H1 (cell line): Measurements from ENCODE around the gene LILRB1. TPM values are rescaled to one million over a fixed set of nuclear protein-coding genes. Genes with fewer than 3 reads are reported as not detected.

Experiments used
- CTCF ChIA-PET: fragments of 300-600 bp; sonication (Branson Sonifier 250); formaldehyde crosslinking; loops from one replicate; lab custom pipeline; 2021; ENCODE audit not compliant: partially characterized antibody; lab: Charles Lee
- POLR2A ChIA-PET: fragments of 300-600 bp; sonication (Branson Sonifier 250); formaldehyde crosslinking; loops from one replicate; lab custom pipeline; 2021; ENCODE audit warnings: inconsistent platforms; ENCODE audit not compliant: partially characterized antibody; lab: Charles Lee
- DNase-seq, 2 experiments: peaks; one replicate each; pipeline versions ENCODE4 v3.0.0 to v3.0.0-alpha.2; 2010 to 2022; ENCODE audit warnings: low spot score in 2 of 2, low read depth in 1 of 2, mixed read lengths in 1 of 2
- FAIRE-seq: peaks from 2 replicates; lab custom pipeline; 2011; peaks lifted over from hg19 to GRCh38; lab: Jason Lieb, UNC
- H2AFZ ChIP-seq: 2 replicates; pipeline ENCODE4 v1.8.1; 2012; ENCODE audit warnings: low read length, inconsistent platforms
- H2AK5ac ChIP-seq: 2 replicates; pipeline ENCODE4 v1.6.1; 2013; ENCODE audit warnings: low read depth, low read length
- H2BK120ac ChIP-seq: replicated peaks from 2 replicates; pipeline ENCODE3; 2013; ENCODE audit warnings: low read depth, low read length, inconsistent platforms
- H2BK12ac ChIP-seq: 2 replicates; pipeline ENCODE4 v1.6.1; 2013; ENCODE audit warnings: low read depth, low read length
- H2BK15ac ChIP-seq: 2 replicates; pipeline ENCODE4 v1.6.1; 2013; ENCODE audit warnings: low read length
- H2BK20ac ChIP-seq: 2 replicates; pipeline ENCODE4 v1.6.1; 2013; ENCODE audit warnings: low read length
- H2BK5ac ChIP-seq: 2 replicates; pipeline ENCODE4 v1.6.1; 2013; ENCODE audit warnings: low read depth, low read length
- H3K14ac ChIP-seq: 2 replicates; pipeline ENCODE4 v1.6.1; 2013; ENCODE audit warnings: inconsistent platforms; ENCODE audit not compliant: insufficient read length
- H3K18ac ChIP-seq: 2 replicates; pipeline ENCODE4 v1.6.1; 2013; ENCODE audit warnings: low read length; ENCODE audit errors: extremely low read depth
- H3K23ac ChIP-seq: 2 replicates; pipeline ENCODE4 v1.6.1; 2013; ENCODE audit warnings: inconsistent platforms; ENCODE audit not compliant: insufficient read length
- H3K23me2 ChIP-seq: 2 replicates; pipeline ENCODE4 v1.6.1; 2013; ENCODE audit warnings: low read depth, low read length
- H3K27ac ChIP-seq: 2 replicates; pipeline ENCODE4 v1.6.1; 2011; ENCODE audit warnings: low read depth, low read length, inconsistent platforms
- H3K27me3 ChIP-seq, 4 experiments: replicated peaks in 1 of 4; 1 replicate in 1 of 4; 2 replicates in 3 of 4; pipeline versions ENCODE4 v1.6.1 to v1.8.1; 2011 to 2013; ENCODE audit warnings: low read length in 3 of 4, mild to moderate bottlenecking in 3 of 4, inconsistent platforms in 2 of 4, mixed read lengths in 2 of 4, moderate library complexity in 1 of 4; ENCODE audit not compliant: control insufficient read depth in 3 of 4, insufficient read depth in 3 of 4; ENCODE audit errors: extremely low read depth in 1 of 4
- H3K36me3 ChIP-seq, 4 experiments: 2 replicates each; pipeline versions ENCODE4 v1.6.1 to v1.8.1; 2011 to 2013; ENCODE audit warnings: mild to moderate bottlenecking in 4 of 4, low read length in 3 of 4, moderate library complexity in 2 of 4, control low read depth in 1 of 4, inconsistent platforms in 1 of 4; ENCODE audit not compliant: insufficient read depth in 4 of 4, control insufficient read depth in 2 of 4
- H3K4ac ChIP-seq: replicated peaks from 2 replicates; pipeline ENCODE3; 2013; ENCODE audit warnings: low read length, low read depth, mixed read lengths, inconsistent platforms; ENCODE audit not compliant: insufficient read length
- H3K4me1 ChIP-seq, 4 experiments: replicated peaks in 1 of 4; 1 replicate in 1 of 4; 2 replicates in 3 of 4; pipeline versions ENCODE4 v1.6.1 to v1.8.1; 2011 to 2013; ENCODE audit warnings: low read length in 3 of 4, inconsistent platforms in 2 of 4, mixed read lengths in 1 of 4; ENCODE audit not compliant: insufficient read depth in 4 of 4, control insufficient read depth in 3 of 4
- H3K4me2 ChIP-seq, 2 experiments: 2 replicates each; pipeline versions ENCODE4 v1.6.1 to v1.8.1; 2011 to 2013; ENCODE audit warnings: low read depth in 2 of 2, low read length in 2 of 2, control low read depth in 1 of 2, inconsistent platforms in 1 of 2, mild to moderate bottlenecking in 1 of 2; ENCODE audit not compliant: insufficient read depth in 1 of 2
- H3K4me3 ChIP-seq, 4 experiments: fragments of 200-600, 300-600 bp in 1 of 4; sonication (generic), shearing (Covaris generic), sonication (Bioruptor Twin) in 1 of 4; 2 replicates each; pipeline versions ENCODE4 v1.5.1 to v1.8.1; 2011 to 2016; ENCODE audit warnings: low read length in 4 of 4, low read depth in 3 of 4, control low read depth in 2 of 4, inconsistent platforms in 2 of 4, mild to moderate bottlenecking in 2 of 4, mixed read lengths in 1 of 4, moderate library complexity in 1 of 4; ENCODE audit not compliant: insufficient read depth in 2 of 4; ENCODE audit errors: extremely low read depth in 1 of 4
- H3K56ac ChIP-seq: replicated peaks from 2 replicates; pipeline ENCODE3; 2013; ENCODE audit warnings: low read depth, mild to moderate bottlenecking, mixed read lengths, low read length, inconsistent platforms; ENCODE audit not compliant: insufficient read length
- H3K79me1 ChIP-seq: 2 replicates; pipeline ENCODE4 v1.6.1; 2013; ENCODE audit warnings: low read depth, low read length, control low read depth
- H3K79me2 ChIP-seq, 2 experiments: 2 replicates each; pipeline versions ENCODE4 v1.6.1 to v1.8.1; 2012 to 2013; ENCODE audit warnings: low read length in 2 of 2, mild to moderate bottlenecking in 2 of 2, inconsistent platforms in 1 of 2; ENCODE audit not compliant: insufficient read depth in 2 of 2, control insufficient read depth in 1 of 2
- H3K9ac ChIP-seq, 4 experiments: replicated peaks in 1 of 4; 1 replicate in 1 of 4; 2 replicates in 3 of 4; pipeline versions ENCODE4 v1.6.1 to v1.8.1; 2011 to 2013; ENCODE audit warnings: low read depth in 3 of 4, low read length in 3 of 4, control low read depth in 2 of 4, mild to moderate bottlenecking in 2 of 4, moderate library complexity in 2 of 4, inconsistent platforms in 1 of 4; ENCODE audit errors: extremely low read depth in 1 of 4
- H3K9me3 ChIP-seq, 2 experiments: 2 replicates each; pipeline versions ENCODE4 v1.6.1 to v1.8.1; 2012 to 2013; ENCODE audit warnings: mild to moderate bottlenecking in 2 of 2, moderate library complexity in 2 of 2, control low read depth in 1 of 2, inconsistent platforms in 1 of 2, low read depth in 1 of 2, low read length in 1 of 2, mixed read lengths in 1 of 2; ENCODE audit not compliant: insufficient read depth in 2 of 2
- H4K20me1 ChIP-seq, 2 experiments: replicated peaks in 1 of 2; 2 replicates each; pipeline versions ENCODE3 to v1.8.1; 2011 to 2013; ENCODE audit warnings: inconsistent platforms in 2 of 2, low read length in 2 of 2, mild to moderate bottlenecking in 1 of 2; ENCODE audit not compliant: insufficient read depth in 2 of 2, control insufficient read depth in 1 of 2
- H4K5ac ChIP-seq: 2 replicates; pipeline ENCODE4 v1.6.1; 2013; ENCODE audit warnings: low read length, low read depth, mixed read lengths, inconsistent platforms; ENCODE audit not compliant: insufficient read length
- H4K8ac ChIP-seq: 2 replicates; pipeline ENCODE4 v1.8.0; 2013; ENCODE audit warnings: mild to moderate bottlenecking, moderate library complexity, low read length, inconsistent platforms; ENCODE audit not compliant: insufficient read depth; ENCODE audit errors: extremely low read depth
- H4K91ac ChIP-seq: replicated peaks from 2 replicates; pipeline ENCODE3; 2013; ENCODE audit warnings: low read length, mixed read lengths, inconsistent platforms; ENCODE audit not compliant: insufficient read length
- POLR2A ChIP-seq, 2 experiments: IDR thresholded peaks; 1 replicate in 1 of 2; 2 replicates in 1 of 2; pipeline ENCODE4 v1.6.1; 2011; ENCODE audit warnings: low read depth in 2 of 2, low read length in 2 of 2, mild to moderate bottlenecking in 2 of 2; ENCODE audit errors: control extremely low read depth in 1 of 2
- RFX5 ChIP-seq: IDR thresholded peaks from 2 replicates; pipeline ENCODE4 v1.6.1; 2011; ENCODE audit warnings: low read depth, low read length, improper control_type of control experiment, borderline replicate concordance
- WGBS, 2 experiments: shearing (Covaris generic) in 1 of 2; methylation state at CpG; one replicate each; pipeline versions ENCODE4 v1.1.6 to v1.1.7; 2013 to 2015; ENCODE audit warnings: low lambda C conversion rate in 2 of 2, mixed read lengths in 2 of 2, inconsistent platforms in 1 of 2, low coverage in 1 of 2, missing lambda C conversion rate in 1 of 2; ENCODE audit not compliant: insufficient replicate concordance in 2 of 2, insufficient coverage in 1 of 2, insufficient read length in 1 of 2; ENCODE audit errors: extremely low coverage in 1 of 2, missing lambda C conversion rate in 1 of 2; 5-methylcytosine and 5-hydroxymethylcytosine counted together
- polyA plus RNA-seq, 7 experiments: library from polyadenylated mRNA; depleted of rRNA in 3 of 7; stranded (reverse) in 5 of 7; unstranded in 2 of 7; fragments of >200 nt in 5 of 7; fragments of 200-250 nt in 2 of 7; gene quantifications; 1 replicate in 5 of 7; 2 replicates in 1 of 7; 4 replicates in 1 of 7; pipeline versions ENCODE4 v1.2.1 to v1.2.3, GENCODE V29; 2011 to 2013; ENCODE audit warnings: missing spikeins in 2 of 7, mixed read lengths in 2 of 7
- total RNA-seq: library from RNA; stranded (reverse); fragmentation: NEBNext Ultra II Directional; extraction: Animal tissue kit (Norgen Biotek cat#: 25700); gene quantifications from 2 replicates; pipeline ENCODE4 v1.2.1, GENCODE V29; 2021

LILRB1 gene
- total and polyA plus RNA-seq, 2 of the 8 experiments (the other 6 are each of a cell fraction or from before 2014, with no cell fraction given), result not detected

DNA sequence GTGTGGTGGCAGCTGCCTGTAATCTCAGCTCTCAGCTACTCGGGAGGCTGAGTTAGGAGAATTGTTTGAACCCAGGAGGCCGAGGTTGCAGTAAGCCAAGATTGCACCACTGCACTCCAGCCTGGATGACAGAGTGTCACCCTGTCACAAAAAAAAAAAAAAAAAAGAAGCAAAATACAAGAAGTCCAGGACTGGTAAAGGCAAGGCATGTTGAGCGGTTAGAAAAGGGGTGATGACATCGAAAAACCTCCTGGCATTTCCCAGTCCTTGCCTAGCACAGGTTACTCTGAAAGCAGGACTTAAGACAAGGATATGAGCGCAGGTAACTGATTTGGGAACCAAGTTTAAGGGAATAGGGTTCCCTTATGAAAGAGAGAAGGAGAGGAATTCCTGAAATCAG, 30.0 kb downstream of the LILRB1 start:
- Histone ChIP-seq H3K27ac (no peak overlapping the region), H2BK5ac (no peak overlapping the region), H2AK5ac (no peak overlapping the region), H3K56ac (no peak overlapping the region), H4K8ac (no peak overlapping the region), H3K14ac (no peak overlapping the region), H3K27me3 (no peaks in the 10 kb centered on the region; a peak in 1 of 7 replicates), H4K5ac (no peak overlapping the region), H2BK15ac (no peak overlapping the region), H3K4me1 (no peaks in the 10 kb centered on the region), H2BK120ac (no peak overlapping the region), H3K9me3 (peaks cover 61 to 94% of the 10 kb centered on the region in 2 experiments), H3K79me2 (no peaks in the 10 kb centered on the region), H4K20me1 (no peaks in the 10 kb centered on the region), H3K4me3 (no peak overlapping the region), H3K23me2 (no peaks in the 10 kb centered on the region), H3K9ac (no peak overlapping the region), H3K4ac (no peak overlapping the region), H3K36me3 (no peaks in the 10 kb centered on the region), H2AFZ (no peak overlapping the region), H3K23ac (no peak overlapping the region), H2BK20ac (no peak overlapping the region), H3K79me1 (no peaks in the 10 kb centered on the region), H3K18ac (no peak overlapping the region), H2BK12ac (no peak overlapping the region), H3K4me2 (no peak overlapping the region), H4K91ac (no peak overlapping the region)
- WGBS, 2 experiments, result 74% methylated on average over 5 of the region's 5 CpGs; no CpG with 5 or more reads in 1 of the 2 experiments
- ChIA-PET CTCF (no interaction called here), POLR2A (no interaction called here)
- no peak for TF ChIP-seq RFX5
- TF ChIP-seq POLR2A (IDR thresholded peaks at IDR 0.05; ENCODE audit: control extremely low read depth in 1 of 2, low read depth in 2 of 2, low read length in 2 of 2), result no peak
- no peak for DNase-seq
- no peak for FAIRE-seq
